HEK293 (cell line): ENCODE measurements around the gene ZNF428.

Experiments used
- CTCF ChIP-seq: fragments of 450-650 bp; formaldehyde crosslinking; IDR thresholded peaks from 2 replicates; pipeline ENCODE4 v1.5.1; 2016; ENCODE audit warnings: missing biosample characterization, missing genetic modification characterization
- INSM2 ChIP-seq: fragments of 450-650 bp; formaldehyde crosslinking; IDR thresholded peaks from 2 replicates; pipeline ENCODE4 v1.5.1; 2016; ENCODE audit warnings: missing biosample characterization, missing genetic modification characterization
- KLF8 ChIP-seq: fragments of 450-650 bp; formaldehyde crosslinking; IDR thresholded peaks from 2 replicates; pipeline ENCODE4 v1.5.1; 2016; ENCODE audit warnings: missing biosample characterization, missing genetic modification characterization
- MZF1 ChIP-seq: fragments of 450-650 bp; formaldehyde crosslinking; IDR thresholded peaks from 2 replicates; pipeline ENCODE4 v1.5.1; 2017; ENCODE audit warnings: missing biosample characterization, missing genetic modification characterization, borderline replicate concordance
- TSHZ1 ChIP-seq: fragments of 450-650 bp; formaldehyde crosslinking; IDR thresholded peaks from 2 replicates; pipeline ENCODE4 v1.5.1; 2016; ENCODE audit warnings: missing biosample characterization, missing genetic modification characterization, borderline replicate concordance
- ZBTB1 ChIP-seq: fragments of 450-650 bp; formaldehyde crosslinking; IDR thresholded peaks from 2 replicates; pipeline ENCODE4 v1.5.1; 2016; ENCODE audit warnings: missing biosample characterization, missing genetic modification characterization
- ZFP3 ChIP-seq: fragments of 450-650 bp; formaldehyde crosslinking; IDR thresholded peaks from 2 replicates; pipeline ENCODE4 v1.5.1; 2016; ENCODE audit warnings: low read depth, missing biosample characterization, missing genetic modification characterization
- ZFP41 ChIP-seq: fragments of 450-650 bp; formaldehyde crosslinking; IDR thresholded peaks from 2 replicates; pipeline ENCODE4 v1.5.1; 2016; ENCODE audit warnings: missing biosample characterization, missing genetic modification characterization, borderline replicate concordance
- ZFP69B ChIP-seq: fragments of 450-650 bp; formaldehyde crosslinking; IDR thresholded peaks from 2 replicates; pipeline ENCODE4 v1.5.1; 2016; ENCODE audit warnings: missing biosample characterization, missing genetic modification characterization
- ZNF112 ChIP-seq: fragments of 450-650 bp; formaldehyde crosslinking; IDR thresholded peaks from 2 replicates; pipeline ENCODE4 v1.5.0; 2017; ENCODE audit warnings: missing biosample characterization, missing genetic modification characterization
- ZNF114 ChIP-seq: fragments of 450-650 bp; formaldehyde crosslinking; IDR thresholded peaks from 2 replicates; pipeline ENCODE4 v1.5.0; 2017; ENCODE audit warnings: missing biosample characterization, missing genetic modification characterization
- ZNF280C ChIP-seq: fragments of 450-650 bp; formaldehyde crosslinking; IDR thresholded peaks from 2 replicates; pipeline ENCODE4 v1.5.1; 2016; ENCODE audit warnings: missing biosample characterization, missing genetic modification characterization
- ZNF404 ChIP-seq: fragments of 450-650 bp; formaldehyde crosslinking; IDR thresholded peaks from 2 replicates; pipeline ENCODE4 v1.5.1; 2017; ENCODE audit warnings: missing biosample characterization, missing genetic modification characterization
- ZNF416 ChIP-seq: fragments of 450-650 bp; formaldehyde crosslinking; IDR thresholded peaks from 2 replicates; pipeline ENCODE4 v1.5.1; 2016; ENCODE audit warnings: missing biosample characterization, missing genetic modification characterization
- ZNF449 ChIP-seq: fragments of 450-650 bp; formaldehyde crosslinking; IDR thresholded peaks from 2 replicates; pipeline ENCODE4 v1.5.1; 2017; ENCODE audit warnings: missing biosample characterization, mild to moderate bottlenecking, missing genetic modification characterization, moderate library complexity
- ZNF488 ChIP-seq: fragments of 450-650 bp; formaldehyde crosslinking; IDR thresholded peaks from 2 replicates; pipeline ENCODE4 v1.5.1; 2016; ENCODE audit warnings: missing biosample characterization, missing genetic modification characterization
- ZNF510 ChIP-seq: fragments of 450-650 bp; formaldehyde crosslinking; IDR thresholded peaks from 2 replicates; pipeline ENCODE4 v1.5.1; 2018; ENCODE audit warnings: mild to moderate bottlenecking, missing genetic modification characterization, missing biosample characterization; ENCODE audit not compliant: insufficient replicate concordance
- ZNF514 ChIP-seq: fragments of 450-650 bp; formaldehyde crosslinking; IDR thresholded peaks from 2 replicates; pipeline ENCODE4 v1.5.1; 2016; ENCODE audit warnings: missing biosample characterization, missing genetic modification characterization
- ZNF529 ChIP-seq: fragments of 450-650 bp; formaldehyde crosslinking; IDR thresholded peaks from 2 replicates; pipeline ENCODE4 v1.5.1; 2017; ENCODE audit warnings: missing genetic modification characterization, missing biosample characterization; ENCODE audit not compliant: insufficient replicate concordance
- ZNF549 ChIP-seq: fragments of 450-650 bp; IDR thresholded peaks from 2 replicates; pipeline ENCODE4 v1.5.1; 2018; ENCODE audit warnings: missing biosample characterization, missing genetic modification characterization, mild to moderate bottlenecking, inconsistent platforms, moderate library complexity
- ZNF561 ChIP-seq: fragments of 450-650 bp; IDR thresholded peaks from 2 replicates; pipeline ENCODE4 v1.5.1; 2018; ENCODE audit warnings: missing biosample characterization, missing genetic modification characterization, borderline replicate concordance
- ZNF580 ChIP-seq: fragments of 450-650 bp; formaldehyde crosslinking; IDR thresholded peaks from 2 replicates; pipeline ENCODE4 v1.5.1; 2016; ENCODE audit warnings: missing biosample characterization, missing genetic modification characterization
- ZNF600 ChIP-seq: fragments of 450-650 bp; formaldehyde crosslinking; IDR thresholded peaks from 2 replicates; pipeline ENCODE4 v1.5.1; 2016; ENCODE audit warnings: missing biosample characterization, missing genetic modification characterization
- ZNF626 ChIP-seq: fragments of 450-650 bp; sonication (Bioruptor Pico); formaldehyde crosslinking; IDR thresholded peaks from 2 replicates; pipeline ENCODE4 v1.5.1; 2018; ENCODE audit warnings: missing biosample characterization, missing genetic modification characterization, inconsistent platforms
- ZNF645 ChIP-seq: fragments of 450-650 bp; formaldehyde crosslinking; IDR thresholded peaks from 2 replicates; pipeline ENCODE4; 2016; ENCODE audit warnings: missing biosample characterization, missing genetic modification characterization
- ZNF777 ChIP-seq: fragments of 450-650 bp; formaldehyde crosslinking; IDR thresholded peaks from 2 replicates; pipeline ENCODE4 v1.5.1; 2017; ENCODE audit warnings: missing biosample characterization, missing genetic modification characterization, borderline replicate concordance
- ZNF792 ChIP-seq: fragments of 450-650 bp; formaldehyde crosslinking; IDR thresholded peaks from 2 replicates; pipeline ENCODE4 v1.5.1; 2016; ENCODE audit warnings: missing biosample characterization, missing genetic modification characterization

ZNF428 gene

GRCh38 chr19:43595605-43595998, 23.8 kb downstream of the ZNF428 start (continued):
- TF ChIP-seq ZNF580 (tag by site-specific recombination) (0 out of 2 replicates have a peak, but pooled peaks have one; percentile 39), ZNF112 (no peak), ZNF645 (tag by site-specific recombination) (peak; percentile 53; the same call in 1 of the 2 replicates), ZNF488 (tag by site-specific recombination) (no peak), ZNF777 (tag by site-specific recombination) (no peak), ZNF514 (tag by site-specific recombination) (no peak), KLF8 (tag by site-specific recombination) (no peak), ZFP3 (tag by site-specific recombination) (peak; percentile 85), ZBTB1 (tag by site-specific recombination) (no peak), ZNF416 (tag by site-specific recombination) (no peak), ZNF561 (tag by site-specific recombination) (peak; percentile 11; the same call in 1 of the 2 replicates), INSM2 (tag by site-specific recombination) (0 out of 2 replicates have a peak, but pooled peaks have one; percentile 11), ZFP69B (tag by site-specific recombination) (no peak), ZNF404 (tag by site-specific recombination) (no peak), MZF1 (0 out of 2 replicates have a peak, but pooled peaks have one; percentile 11), ZNF449 (peak; percentile 50; the same call in 1 of the 2 replicates), ZNF549 (tag by site-specific recombination) (no peak), ZNF626 (tag by site-specific recombination) (no peak), TSHZ1 (tag by site-specific recombination) (no peak), ZNF600 (tag by site-specific recombination) (peak; percentile 76), ZNF114 (tag by site-specific recombination) (no peak), ZFP41 (tag by site-specific recombination) (no peak), CTCF (tag by site-specific recombination) (peak; percentile 27; the same call in 1 of the 2 replicates), ZNF510 (tag by site-specific recombination) (no peak), ZNF280C (no peak), ZNF529 (tag by site-specific recombination) (no peak), ZNF792 (tag by site-specific recombination) (peak; percentile 37; the same call in 1 of the 2 replicates)
